ENCODE results near the gene ALDOB.
A peak's percentile ranks its signal among the peaks of the same experiment; 100 is the strongest.

Gene ALDOB

DNA sequence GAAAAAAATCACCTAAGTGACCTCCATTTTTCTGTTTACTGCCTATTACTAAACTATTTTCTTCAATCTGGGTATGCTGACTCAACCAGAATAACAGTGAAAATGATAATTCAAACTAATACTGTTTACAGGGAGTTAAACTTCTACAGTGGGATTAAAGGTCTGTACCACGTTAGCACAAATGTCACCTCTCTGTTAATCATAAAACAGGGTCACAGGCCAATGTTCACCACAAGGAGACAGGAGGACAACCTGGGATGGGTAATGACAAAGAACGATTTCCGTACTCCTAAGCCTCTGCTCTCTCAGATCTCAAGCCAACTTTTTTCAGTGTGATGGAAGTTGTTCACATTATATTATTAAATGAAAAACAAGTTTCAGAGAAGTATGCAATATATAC, 2.3 kb downstream of the ALDOB start:
- H4K20me1 ChIP-seq = no peaks in the 10 kb centered on the region
- TF ChIP-seq Cebpa-rat (IDR thresholded peaks at IDR 0.05) = no peak
- H3K9me3 ChIP-seq (replicated peaks in 1 of 11) = no peaks in the 10 kb centered on the region
- no peaks in the 10 kb centered on the region for H3K27me3 ChIP-seq
- H3K4me1 ChIP-seq = no peaks in the 10 kb centered on the region; a peak in 1 of 20 replicates
- H3K36me3 ChIP-seq = no peaks in the 10 kb centered on the region
- no peak overlapping the region for H3K27ac ChIP-seq
- no peak overlapping the region for H3K4me3 ChIP-seq
- H3K9ac ChIP-seq = no peak overlapping the region
- H3K4me2 ChIP-seq = no peak overlapping the region

DNA sequence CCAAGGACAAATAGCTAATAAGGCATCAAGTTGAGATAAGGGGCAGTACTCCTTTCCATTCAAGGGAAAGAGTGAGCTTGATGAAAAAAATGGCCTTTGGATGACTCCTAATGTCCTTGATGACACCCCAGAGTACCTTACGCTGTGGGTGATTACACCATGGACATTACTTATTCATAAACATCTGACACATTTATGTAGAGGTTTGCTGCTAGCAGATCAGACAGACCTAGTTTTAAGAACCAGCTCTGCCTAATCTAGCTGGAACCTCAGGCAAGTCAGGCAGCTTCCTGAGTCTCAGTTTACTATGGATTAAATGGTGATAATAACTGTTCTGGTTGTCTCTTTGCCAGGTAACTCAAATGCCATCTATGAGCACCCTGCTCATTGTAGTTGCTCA, 2.8 kb downstream of the ALDOB start:
- no peaks in the 10 kb centered on the region for H4K20me1 ChIP-seq
- no peak overlapping the region for H3K27ac ChIP-seq
- TF ChIP-seq Cebpa-rat (IDR thresholded peaks at IDR 0.05) = no peak
- H3K9ac ChIP-seq = no peak overlapping the region
- H3K4me3 ChIP-seq = no peak overlapping the region
- H3K36me3 ChIP-seq = no peaks in the 10 kb centered on the region
- no peaks in the 10 kb centered on the region for H3K9me3 ChIP-seq (replicated peaks in 1 of 11)
- H3K27me3 ChIP-seq = no peaks in the 10 kb centered on the region
- no peaks in the 10 kb centered on the region; a peak in 1 of 20 replicates for H3K4me1 ChIP-seq
- no peak overlapping the region for H3K4me2 ChIP-seq

DNA sequence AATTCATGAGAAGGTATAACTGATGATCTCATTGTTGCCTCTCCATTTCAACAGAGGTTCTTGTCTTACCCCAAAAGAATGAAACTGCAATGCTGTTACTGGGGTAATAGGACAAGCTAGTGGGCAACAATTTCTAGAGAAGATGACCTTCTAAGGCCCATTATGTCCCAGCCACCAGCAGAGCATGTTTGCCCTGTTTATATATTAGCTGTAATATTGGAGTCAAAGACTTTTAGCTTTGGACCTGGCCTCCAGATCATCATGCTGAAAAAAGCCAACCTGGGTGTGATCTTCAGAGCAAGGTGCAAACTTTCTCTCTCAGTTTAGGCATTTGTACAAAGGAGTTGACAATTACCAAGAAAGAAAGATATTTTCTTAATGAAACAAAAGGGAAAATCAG, 3.4 kb downstream of the ALDOB start:
- Histone ChIP-seq H4K20me1 (no peaks in the 10 kb centered on the region), H3K4me2 (no peak overlapping the region), H3K4me1 (no peaks in the 10 kb centered on the region; a peak in 1 of 20 replicates), H3K27ac (no peak overlapping the region), H3K27me3 (no peaks in the 10 kb centered on the region), H3K9ac (no peak overlapping the region), H3K4me3 (no peak overlapping the region), H3K36me3 (no peaks in the 10 kb centered on the region), H3K9me3 (replicated peaks in 1 of 11) (no peaks in the 10 kb centered on the region)
- no peak for TF ChIP-seq Cebpa-rat (IDR thresholded peaks at IDR 0.05)

DNA sequence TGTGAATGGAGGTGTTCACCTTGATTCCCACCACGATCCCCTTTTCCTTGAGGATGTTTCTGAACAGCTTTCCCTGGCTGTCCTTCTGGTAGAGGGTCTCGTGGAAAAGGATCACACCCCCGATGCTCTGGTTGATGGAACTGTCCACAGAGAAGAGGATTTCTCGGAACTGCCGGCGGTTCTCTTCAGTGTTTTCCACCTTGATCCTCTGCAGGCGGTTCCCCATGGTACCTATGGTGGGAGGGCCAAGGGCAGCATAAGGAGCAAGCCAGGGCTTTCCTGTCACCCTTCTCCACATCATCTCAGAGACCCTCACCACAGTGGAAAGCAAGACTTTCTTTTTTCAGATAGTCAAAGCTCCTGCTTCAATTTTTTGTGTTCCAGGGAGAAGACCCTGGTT, 5.8 kb downstream of the ALDOB start:
- TF ChIP-seq Cebpa-rat (IDR thresholded peaks at IDR 0.05) = no peak
- Histone ChIP-seq H3K27me3 (no peaks in the 10 kb centered on the region), H3K9ac (no peak overlapping the region), H3K9me3 (replicated peaks in 1 of 11) (no peaks in the 10 kb centered on the region), H3K36me3 (no peaks in the 10 kb centered on the region), H3K4me3 (no peak overlapping the region), H3K4me1 (no peaks in the 10 kb centered on the region; a peak in 1 of 20 replicates), H3K27ac (no peak overlapping the region), H3K4me2 (no peak overlapping the region), H4K20me1 (no peaks in the 10 kb centered on the region)

DNA sequence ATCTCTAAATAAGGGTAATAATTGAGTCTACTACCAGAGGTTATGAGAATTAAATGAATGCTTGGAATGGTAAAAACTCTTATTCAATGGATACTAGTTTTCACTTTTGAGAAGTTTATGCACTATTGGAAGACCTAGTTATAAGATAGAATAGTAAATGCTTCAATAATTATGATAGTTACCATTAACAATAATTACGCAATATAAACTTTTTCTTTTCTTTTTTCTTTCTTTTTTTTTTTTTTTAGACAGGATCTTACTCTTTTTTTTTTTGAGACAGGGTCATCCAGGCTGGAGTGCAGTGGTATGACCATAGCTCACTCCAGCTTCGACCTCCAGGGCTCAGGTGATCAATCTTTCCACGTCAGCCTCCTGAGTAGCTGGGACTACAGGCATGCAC, 6.7 kb downstream of the ALDOB start:
- H3K4me1 ChIP-seq = no peaks in the 10 kb centered on the region
- TF ChIP-seq Cebpa-rat (IDR thresholded peaks at IDR 0.05) = peak in 5 of 11 experiments; percentile 17 to 76 (median 38); a peak in 4 of 22 replicates
- H3K9me3 ChIP-seq (replicated peaks in 1 of 11) = no peaks in the 10 kb centered on the region
- H3K4me3 ChIP-seq = no peak overlapping the region
- no peaks in the 10 kb centered on the region for H3K36me3 ChIP-seq
- H3K27me3 ChIP-seq = no peaks in the 10 kb centered on the region
- no peak overlapping the region for H3K4me2 ChIP-seq
- no peak overlapping the region for H3K9ac ChIP-seq
- H3K27ac ChIP-seq = no peak overlapping the region
- H4K20me1 ChIP-seq = no peaks in the 10 kb centered on the region

DNA sequence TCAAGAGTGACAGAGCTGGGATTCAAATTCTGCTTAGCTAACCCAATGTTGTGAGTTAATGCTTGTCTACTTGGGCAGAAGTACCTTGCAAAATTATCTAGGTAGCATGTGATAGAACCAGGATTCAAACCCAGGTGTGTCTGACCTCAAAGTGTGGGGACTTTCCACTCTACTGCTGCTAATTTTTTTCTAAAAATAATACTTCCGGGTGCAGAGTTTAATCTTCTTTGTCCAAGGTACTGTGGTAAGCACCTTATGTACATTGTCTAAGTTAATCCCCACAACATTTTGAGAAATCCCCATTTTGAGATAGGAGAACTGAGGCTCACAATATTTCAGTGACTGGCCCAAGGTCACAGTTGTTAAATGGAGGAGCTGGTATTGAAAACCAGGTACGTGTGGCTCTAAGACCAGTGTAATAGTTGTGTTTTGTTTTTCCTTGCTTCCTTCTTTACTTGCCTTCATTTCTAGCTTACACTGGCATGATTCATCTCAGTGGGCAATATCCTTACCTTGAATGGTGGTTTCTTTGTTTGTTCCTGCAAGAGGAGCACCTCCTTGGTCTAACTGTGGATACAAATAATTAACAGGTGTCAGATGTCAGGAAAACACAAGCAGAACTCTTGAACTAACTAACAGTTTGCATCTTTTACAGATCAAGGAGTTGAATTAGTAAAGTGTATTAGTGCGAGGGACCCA, 7.5 kb downstream of the ALDOB start:
- Histone ChIP-seq H3K9ac (no peak overlapping the region), H3K9me3 (replicated peaks in 1 of 11) (no peaks in the 10 kb centered on the region), H3K36me3 (no peaks in the 10 kb centered on the region), H4K20me1 (no peaks in the 10 kb centered on the region), H3K27ac (no peak overlapping the region), H3K4me3 (no peak overlapping the region), H3K27me3 (no peaks in the 10 kb centered on the region), H3K4me2 (no peak overlapping the region), H3K4me1 (no peaks in the 10 kb centered on the region)
- TF ChIP-seq Cebpa-rat (IDR thresholded peaks at IDR 0.05) = no peak

DNA sequence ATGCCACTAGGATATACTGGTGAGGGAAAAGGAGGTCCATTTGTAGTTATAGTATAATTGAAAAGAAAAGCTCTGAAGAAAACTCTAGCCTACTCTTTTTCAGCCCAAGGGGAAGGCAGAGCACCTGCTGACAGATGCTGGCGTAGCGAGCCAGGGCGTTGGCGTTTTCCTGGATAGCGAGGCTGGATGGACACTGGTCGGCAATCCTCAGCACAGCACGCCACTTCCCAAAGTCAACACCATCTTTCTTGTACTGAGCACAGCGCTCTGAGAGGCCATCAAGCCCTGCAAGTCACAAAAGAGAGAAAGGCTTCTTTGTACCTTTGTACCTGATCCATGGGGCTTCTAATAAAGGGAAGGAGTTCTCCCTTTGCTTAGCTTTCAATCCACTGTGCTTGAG, 8.2 kb downstream of the ALDOB start:
- TF ChIP-seq Cebpa-rat (IDR thresholded peaks at IDR 0.05) = no peak
- H3K4me1 ChIP-seq = no peaks in the 10 kb centered on the region
- no peak overlapping the region for H3K9ac ChIP-seq
- H3K4me2 ChIP-seq = no peak overlapping the region
- H3K4me3 ChIP-seq = no peak overlapping the region
- no peaks in the 10 kb centered on the region for H4K20me1 ChIP-seq
- no peaks in the 10 kb centered on the region for H3K36me3 ChIP-seq
- H3K27me3 ChIP-seq = no peaks in the 10 kb centered on the region
- no peak overlapping the region for H3K27ac ChIP-seq
- no peaks in the 10 kb centered on the region for H3K9me3 ChIP-seq (replicated peaks in 1 of 11)

DNA sequence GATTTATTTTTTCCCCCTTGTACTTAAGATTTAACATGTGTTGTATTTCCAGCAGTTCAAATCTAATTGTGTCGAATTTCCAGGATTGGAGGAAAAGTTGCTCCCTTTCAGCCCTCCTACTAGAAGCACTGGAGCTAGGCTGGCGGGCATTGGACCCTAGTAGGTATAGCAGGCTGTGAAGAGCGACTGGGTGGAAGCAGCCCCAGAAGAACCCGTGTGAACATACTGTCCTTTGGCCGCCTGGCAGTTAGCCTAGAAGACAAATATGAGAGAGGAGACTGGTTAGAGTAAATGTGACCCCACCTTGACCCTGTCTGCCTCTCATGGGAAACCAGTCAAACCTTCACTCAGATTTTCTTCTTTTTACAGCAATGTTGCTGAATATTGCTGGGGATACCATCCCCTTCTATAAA, 13.9 kb downstream of the ALDOB start:
- Histone ChIP-seq H3K27ac (no peak overlapping the region), H3K9ac (no peak overlapping the region), H3K9me3 (replicated peaks in 1 of 11) (no peaks in the 10 kb centered on the region), H3K4me3 (no peak overlapping the region), H3K4me1 (peaks cover 15 to 23% (median 17%) of the 10 kb centered on the region in 10 experiments), H4K20me1 (no peaks in the 10 kb centered on the region), H3K4me2 (no peak overlapping the region), H3K27me3 (no peaks in the 10 kb centered on the region), H3K36me3 (0 out of 22 replicates have a peak, but pooled peaks cover 0 to 4% (median 0%) of the 10 kb centered on the region in 11 experiments)
- no peak for TF ChIP-seq Cebpa-rat (IDR thresholded peaks at IDR 0.05)

DNA sequence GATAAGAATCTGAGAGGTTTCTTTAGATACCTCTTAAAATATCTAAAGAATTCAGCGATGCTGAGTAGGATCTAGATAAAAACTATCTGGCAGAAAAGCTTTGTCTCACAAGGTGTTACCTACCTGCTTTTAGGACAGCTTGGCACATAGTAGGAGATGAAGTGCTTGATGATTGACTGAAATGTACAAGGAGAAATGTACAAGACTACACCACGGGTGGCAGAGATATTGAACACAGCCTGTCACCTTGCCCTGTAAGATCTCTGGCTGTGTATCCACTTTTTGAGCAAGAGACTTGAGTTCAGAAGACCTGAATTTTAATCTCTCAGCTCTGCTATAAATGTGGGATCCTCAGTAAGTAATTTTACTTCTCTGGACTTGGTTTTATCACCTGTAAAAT, 15.7 kb downstream of the ALDOB start:
- Histone ChIP-seq H4K20me1 (no peaks in the 10 kb centered on the region), H3K36me3 (peaks cover 2 to 11% (median 8%) of the 10 kb centered on the region in 11 experiments; a peak in 10 of 22 replicates), H3K4me3 (no peak overlapping the region), H3K27ac (no peak overlapping the region), H3K9ac (no peak overlapping the region), H3K4me2 (no peak overlapping the region), H3K9me3 (replicated peaks in 1 of 11) (peaks cover 8 to 13% (median 12%) of the 10 kb centered on the region in 11 experiments; a peak in 21 of 22 replicates), H3K27me3 (no peaks in the 10 kb centered on the region), H3K4me1 (peaks cover 15 to 23% (median 17%) of the 10 kb centered on the region in 10 experiments)
- TF ChIP-seq Cebpa-rat (IDR thresholded peaks at IDR 0.05) = no peak
